ENCODE results near the gene PTPRD.

GRCh38 chr9:9560382-9561035 is 1052.3 kb downstream of the PTPRD start:
- TF ChIP-seq POLR2A (IDR thresholded peaks at IDR 0.05) (no peak), CTCF (IDR thresholded peaks at IDR 0.05) (no peak)
